ENCODE results near the gene SH2D3A. TPM values are rescaled to one million over a fixed set of nuclear protein-coding genes. Genes with fewer than 3 reads are reported as not detected.
"Not testable (repeated sequence)": the region's sequence is repeated elsewhere in the genome, so short reads cannot be mapped to it uniquely, and the experiment has no call there.

Gene SH2D3A
- total and polyA plus RNA-seq, 2 experiments from 2014 or later: 20.7 to 38.4 TPM

DNA sequence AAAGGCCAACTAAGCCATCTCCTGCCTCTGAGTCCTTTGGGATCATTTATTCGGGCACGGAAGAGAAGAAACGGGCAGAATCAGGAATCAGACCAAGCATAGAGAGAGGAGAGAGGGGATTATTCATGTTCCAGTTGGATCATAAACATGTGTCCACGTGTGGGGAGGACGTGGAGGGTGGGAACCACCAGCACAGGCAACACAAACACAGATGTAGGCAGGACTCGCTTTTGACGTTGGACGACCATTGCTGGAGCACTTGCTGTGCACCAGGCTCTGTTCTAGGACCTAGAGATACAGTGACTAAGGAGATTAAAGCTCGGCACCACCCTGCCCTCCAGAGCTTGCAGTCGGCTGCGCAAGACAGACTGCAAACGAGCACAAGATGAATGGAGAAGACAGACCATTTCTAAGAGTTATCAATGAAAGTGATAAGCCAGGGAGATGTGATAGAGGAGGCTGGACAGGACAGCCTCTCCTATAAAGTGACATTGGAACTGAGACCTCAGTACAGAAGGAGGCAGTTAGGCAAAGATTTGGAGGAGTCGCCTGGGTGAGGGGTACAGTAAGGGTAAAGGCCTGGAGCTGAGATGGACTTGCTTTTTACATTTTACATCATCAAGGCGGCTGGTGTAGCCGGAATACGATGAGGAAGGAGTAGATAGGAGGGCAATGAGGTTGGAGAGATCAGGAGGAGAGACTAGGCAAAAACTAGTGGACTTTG, 716 bp downstream of the SH2D3A start (continued):
- TF ChIP-seq ZNF462 (CRISPR knock-in tag; IDR thresholded peaks at IDR 0.05): no peak
- TF ChIP-seq, protein P1, sequence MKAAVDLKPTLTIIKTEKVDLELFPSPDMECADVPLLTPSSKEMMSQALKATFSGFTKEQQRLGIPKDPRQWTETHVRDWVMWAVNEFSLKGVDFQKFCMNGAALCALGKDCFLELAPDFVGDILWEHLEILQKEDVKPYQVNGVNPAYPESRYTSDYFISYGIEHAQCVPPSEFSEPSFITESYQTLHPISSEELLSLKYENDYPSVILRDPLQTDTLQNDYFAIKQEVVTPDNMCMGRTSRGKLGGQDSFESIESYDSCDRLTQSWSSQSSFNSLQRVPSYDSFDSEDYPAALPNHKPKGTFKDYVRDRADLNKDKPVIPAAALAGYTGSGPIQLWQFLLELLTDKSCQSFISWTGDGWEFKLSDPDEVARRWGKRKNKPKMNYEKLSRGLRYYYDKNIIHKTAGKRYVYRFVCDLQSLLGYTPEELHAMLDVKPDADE (IDR thresholded peaks at IDR 0.05): no peak
- no peak for TF ChIP-seq ZNF114 (CRISPR knock-in tag; IDR thresholded peaks at IDR 0.05)

DNA sequence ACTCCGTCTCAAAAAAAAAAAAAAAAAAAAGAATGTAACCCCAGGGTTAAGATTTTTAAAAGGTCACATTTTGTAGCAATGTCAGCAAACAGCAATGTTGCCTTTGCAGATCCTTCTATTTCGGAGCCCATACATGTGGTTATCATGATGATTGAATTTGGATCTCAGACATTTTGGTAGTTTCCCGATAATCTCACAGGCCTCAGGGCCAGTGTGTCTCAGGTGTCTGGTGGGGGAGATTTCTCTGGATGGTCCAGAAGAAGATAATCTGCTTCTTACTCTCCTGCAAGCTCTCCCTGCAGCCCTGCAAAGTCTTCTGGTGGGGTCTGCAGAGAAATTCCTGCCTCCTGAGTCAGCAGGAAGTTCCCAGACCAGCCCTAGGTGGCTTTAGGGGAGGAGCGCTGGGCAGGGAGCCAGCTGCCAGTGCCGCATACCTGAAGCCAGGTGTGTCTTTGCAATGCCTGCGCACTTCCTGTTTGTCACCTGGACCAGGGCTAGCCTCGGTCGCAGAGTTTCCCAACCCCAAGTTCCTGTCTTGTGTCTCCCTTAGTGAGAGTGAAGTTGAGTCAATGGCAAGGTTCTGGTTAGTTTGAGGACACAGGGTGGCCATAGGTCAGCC, 1.4 kb downstream of the SH2D3A start:
- TF ChIP-seq, protein P1 (IDR thresholded peaks at IDR 0.05): peak; percentile 79
- TF ChIP-seq CREB1 (CRISPR knock-in tag; IDR thresholded peaks at IDR 0.05; ENCODE audit: low read depth): 0 out of 2 replicates have a peak, but pooled peaks have one; percentile 36
- no peak for TF ChIP-seq EZH2phosphoT487 (IDR thresholded peaks at IDR 0.05; ENCODE audit: unreplicated experiment)
- TF ChIP-seq, protein P2, sequence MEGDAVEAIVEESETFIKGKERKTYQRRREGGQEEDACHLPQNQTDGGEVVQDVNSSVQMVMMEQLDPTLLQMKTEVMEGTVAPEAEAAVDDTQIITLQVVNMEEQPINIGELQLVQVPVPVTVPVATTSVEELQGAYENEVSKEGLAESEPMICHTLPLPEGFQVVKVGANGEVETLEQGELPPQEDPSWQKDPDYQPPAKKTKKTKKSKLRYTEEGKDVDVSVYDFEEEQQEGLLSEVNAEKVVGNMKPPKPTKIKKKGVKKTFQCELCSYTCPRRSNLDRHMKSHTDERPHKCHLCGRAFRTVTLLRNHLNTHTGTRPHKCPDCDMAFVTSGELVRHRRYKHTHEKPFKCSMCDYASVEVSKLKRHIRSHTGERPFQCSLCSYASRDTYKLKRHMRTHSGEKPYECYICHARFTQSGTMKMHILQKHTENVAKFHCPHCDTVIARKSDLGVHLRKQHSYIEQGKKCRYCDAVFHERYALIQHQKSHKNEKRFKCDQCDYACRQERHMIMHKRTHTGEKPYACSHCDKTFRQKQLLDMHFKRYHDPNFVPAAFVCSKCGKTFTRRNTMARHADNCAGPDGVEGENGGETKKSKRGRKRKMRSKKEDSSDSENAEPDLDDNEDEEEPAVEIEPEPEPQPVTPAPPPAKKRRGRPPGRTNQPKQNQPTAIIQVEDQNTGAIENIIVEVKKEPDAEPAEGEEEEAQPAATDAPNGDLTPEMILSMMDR (conservative IDR thresholded peaks at IDR 0.05; ENCODE audit: low read depth in 2 of 2): no peak
- Mint-ChIP-seq H3K27ac (peak overlapping the region; percentile 93), H3K36me3 (ENCODE audit: low read depth) (peaks cover 22% of the 10 kb centered on the region; the same call in 2 of the 3 replicates), H3K9me3 (peaks cover 10% of the 10 kb centered on the region), H3K4me1 (peaks cover 15% of the 10 kb centered on the region; the same call in 2 of the 3 replicates), H3K27me3 (ENCODE audit: insufficient read depth, low read depth, poor library complexity) (peaks cover 6% of the 10 kb centered on the region), H3K4me3 (peak overlapping the region; percentile 80)
- ATAC-seq: peak; percentile 73
- H4K20me1 ChIP-seq (replicated peaks; ENCODE audit: insufficient read depth): peaks cover 4% of the 10 kb centered on the region; the same call in 1 of the 2 replicates
- H3K27ac ChIP-seq (ENCODE audit: low read depth): peak overlapping the region; percentile 98
- H3K4me3 ChIP-seq: peak overlapping the region; percentile 91
- no peaks in the 10 kb centered on the region for H3K27me3 ChIP-seq (ENCODE audit: insufficient read depth)
- peaks cover 23% of the 10 kb centered on the region for H3K79me2 ChIP-seq (replicated peaks; ENCODE audit: insufficient read depth)
- peaks cover 5% of the 10 kb centered on the region; the same call in 1 of the 2 replicates for H3K36me3 ChIP-seq (ENCODE audit: insufficient read depth)
- no peaks in the 10 kb centered on the region for H3K9me2 ChIP-seq (ENCODE audit: insufficient read depth)
- peaks cover 5% of the 10 kb centered on the region; the same call in 1 of the 2 replicates for H3K4me1 ChIP-seq (ENCODE audit: insufficient read depth)
- peak overlapping the region; percentile 99 for H3K4me2 ChIP-seq
- peaks cover 6% of the 10 kb centered on the region; the same call in 1 of the 2 replicates for H3F3A ChIP-seq (replicated peaks; ENCODE audit: low read depth)
- peak; percentile 96 for DNase-seq (ENCODE audit: low spot score)
- no peak overlapping the region for H2AFZ ChIP-seq

DNA sequence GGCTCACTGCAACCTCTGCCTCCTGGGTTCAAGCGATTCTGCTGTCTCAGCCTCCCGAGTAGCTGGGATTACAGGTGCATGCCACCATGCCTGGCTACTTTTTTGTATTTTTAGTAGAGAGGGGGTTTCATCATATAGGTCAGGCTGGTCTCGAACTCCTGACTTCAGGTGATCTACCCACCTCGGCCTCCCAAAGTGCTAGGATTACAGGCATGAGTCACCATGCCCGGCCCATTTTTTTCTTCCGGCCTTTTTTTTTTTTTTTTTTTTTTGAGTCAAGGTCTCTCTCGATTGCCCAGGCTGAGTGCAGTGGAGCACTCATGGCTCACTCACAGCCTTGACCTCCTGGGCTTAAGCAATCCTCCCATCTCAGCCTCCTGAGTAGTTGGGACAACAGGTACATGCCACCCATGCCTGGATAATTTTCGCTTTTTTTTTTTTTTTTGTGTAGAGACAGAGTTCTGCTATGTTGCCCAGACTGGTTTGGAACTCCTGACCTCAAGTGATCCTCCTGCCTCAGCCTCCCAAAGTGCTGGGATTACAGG, 4.9 kb downstream of the SH2D3A start:
- H3K4me3 ChIP-seq; H3K4me3 Mint-ChIP-seq; H3K27ac Mint-ChIP-seq; H3K9me2 ChIP-seq (ENCODE audit: insufficient read depth); ATAC-seq; H3K27me3 ChIP-seq (ENCODE audit: insufficient read depth); DNase-seq (ENCODE audit: low spot score); H4K20me1 ChIP-seq (replicated peaks; ENCODE audit: insufficient read depth); H3K9me3 Mint-ChIP-seq; H2AFZ ChIP-seq; H3K4me1 ChIP-seq (ENCODE audit: insufficient read depth); H3K4me2 ChIP-seq; H3K27me3 Mint-ChIP-seq (ENCODE audit: insufficient read depth, low read depth, poor library complexity); H3K36me3 ChIP-seq (ENCODE audit: insufficient read depth); H3K27ac ChIP-seq (ENCODE audit: low read depth); H3F3A ChIP-seq (replicated peaks; ENCODE audit: low read depth): not testable (repeated sequence)
- peaks cover 11% of the 10 kb centered on the region; the same call in 2 of the 3 replicates for H3K4me1 Mint-ChIP-seq
- peaks cover 40% of the 10 kb centered on the region for H3K36me3 Mint-ChIP-seq (ENCODE audit: low read depth)
- H3K79me2 ChIP-seq (replicated peaks; ENCODE audit: insufficient read depth): peaks cover 23% of the 10 kb centered on the region

All from GM23338 (cell line).